PC-3 (cell line): ENCODE data around the gene PHF13.

Experiments
- EZH2 ChIP-seq: fragments of 300-600 bp; sonication (generic); IDR thresholded peaks from one replicate; pipeline ENCODE4 v1.6.1; 2017; ENCODE audit warnings: antibody characterized with exemption, mild to moderate bottlenecking, low read length; ENCODE audit not compliant: unreplicated experiment
- TF ChIP-seq, protein P1 (sequence below): fragments of 300-600 bp; sonication (generic); conservative IDR thresholded peaks from 2 replicates; pipeline ENCODE4 v1.5.1; 2017; ENCODE audit warnings: antibody characterized with exemption, low read depth, mild to moderate bottlenecking, low read length

DNA sequence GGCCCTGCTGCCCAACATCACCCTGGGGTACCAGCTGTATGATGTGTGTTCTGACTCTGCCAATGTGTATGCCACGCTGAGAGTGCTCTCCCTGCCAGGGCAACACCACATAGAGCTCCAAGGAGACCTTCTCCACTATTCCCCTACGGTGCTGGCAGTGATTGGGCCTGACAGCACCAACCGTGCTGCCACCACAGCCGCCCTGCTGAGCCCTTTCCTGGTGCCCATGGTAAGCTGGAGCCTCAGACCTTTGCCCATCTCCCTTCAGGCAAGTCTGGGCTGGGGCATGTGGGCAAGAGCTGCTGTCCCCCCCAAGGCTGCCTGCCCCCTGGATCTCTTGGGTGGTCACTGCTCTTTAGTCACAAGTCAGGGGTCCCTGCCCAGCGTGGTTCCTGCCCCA, 42.5 kb upstream of the PHF13 start:
- TF ChIP-seq, protein P1, sequence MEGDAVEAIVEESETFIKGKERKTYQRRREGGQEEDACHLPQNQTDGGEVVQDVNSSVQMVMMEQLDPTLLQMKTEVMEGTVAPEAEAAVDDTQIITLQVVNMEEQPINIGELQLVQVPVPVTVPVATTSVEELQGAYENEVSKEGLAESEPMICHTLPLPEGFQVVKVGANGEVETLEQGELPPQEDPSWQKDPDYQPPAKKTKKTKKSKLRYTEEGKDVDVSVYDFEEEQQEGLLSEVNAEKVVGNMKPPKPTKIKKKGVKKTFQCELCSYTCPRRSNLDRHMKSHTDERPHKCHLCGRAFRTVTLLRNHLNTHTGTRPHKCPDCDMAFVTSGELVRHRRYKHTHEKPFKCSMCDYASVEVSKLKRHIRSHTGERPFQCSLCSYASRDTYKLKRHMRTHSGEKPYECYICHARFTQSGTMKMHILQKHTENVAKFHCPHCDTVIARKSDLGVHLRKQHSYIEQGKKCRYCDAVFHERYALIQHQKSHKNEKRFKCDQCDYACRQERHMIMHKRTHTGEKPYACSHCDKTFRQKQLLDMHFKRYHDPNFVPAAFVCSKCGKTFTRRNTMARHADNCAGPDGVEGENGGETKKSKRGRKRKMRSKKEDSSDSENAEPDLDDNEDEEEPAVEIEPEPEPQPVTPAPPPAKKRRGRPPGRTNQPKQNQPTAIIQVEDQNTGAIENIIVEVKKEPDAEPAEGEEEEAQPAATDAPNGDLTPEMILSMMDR: no peak
- no peak for TF ChIP-seq EZH2
